ENCODE results near the gene BSCL2. TPM values are rescaled to one million over a fixed set of nuclear protein-coding genes. Genes with fewer than 3 reads are reported as not detected.

Gene BSCL2
- total RNA-seq, 1 experiment from 2014 or later = 77.4 TPM

- H3K79me1 ChIP-seq (ENCODE audit: insufficient read depth, low read depth, low read length, poor library complexity, severe bottlenecking) = no peaks in the 10 kb centered on the region
- H3K4ac ChIP-seq (ENCODE audit: low read depth, low read length) = no peak overlapping the region
- no peaks in the 10 kb centered on the region for H3K79me2 ChIP-seq (ENCODE audit: insufficient read depth, low read length)
- H4K5ac ChIP-seq (ENCODE audit: insufficient read length, low read depth, low read length) = no peak overlapping the region
- H2BK5ac ChIP-seq (ENCODE audit: insufficient read length, low read length) = no peak overlapping the region
- H2BK12ac ChIP-seq (ENCODE audit: insufficient read length, low read depth, low read length) = no peak overlapping the region
- no peaks in the 10 kb centered on the region for H3K9me3 ChIP-seq (ENCODE audit: control insufficient read depth, low read depth, low read length)
- H3T11ph ChIP-seq (ENCODE audit: low read length) = no peak overlapping the region
- Mint-ChIP-seq H3K9me3 (no peaks in the 10 kb centered on the region), H3K27me3 (ENCODE audit: low read depth) (no peaks in the 10 kb centered on the region), H3K36me3 (ENCODE audit: insufficient read depth in 1 of 3, low read depth in 3 of 3) (peaks cover 18 to 52% (median 40%) of the 10 kb centered on the region in 3 experiments; a peak in 6 of 7 replicates), H3K4me3 (no peak overlapping the region), H3K4me1 (no peaks in the 10 kb centered on the region), H3K27ac (no peak overlapping the region)
- no peak overlapping the region for H2BK20ac ChIP-seq (ENCODE audit: low read depth, low read length, poor library complexity, severe bottlenecking)
- no peak overlapping the region for H2BK120ac ChIP-seq (ENCODE audit: low read depth, low read length, poor library complexity, severe bottlenecking)
- no peak overlapping the region for H3K9ac ChIP-seq (ENCODE audit: extremely low read depth, insufficient read length, low read length)
- no peak overlapping the region for H3K4me2 ChIP-seq (ENCODE audit: insufficient read depth, insufficient read length, low read length)
- no peaks in the 10 kb centered on the region for H3K23me2 ChIP-seq (ENCODE audit: insufficient read length, low read depth, low read length, poor library complexity, severe bottlenecking)
- H4K8ac ChIP-seq (replicated peaks; ENCODE audit: insufficient read length, low read depth, low read length) = no peak overlapping the region
- H4K20me1 ChIP-seq (ENCODE audit: control insufficient read depth, insufficient read depth, insufficient read length) = no peaks in the 10 kb centered on the region
- H3K27me3 ChIP-seq (ENCODE audit: insufficient read depth, low read length) = no peaks in the 10 kb centered on the region
- H3K14ac ChIP-seq (ENCODE audit: insufficient read depth, low read length) = no peak overlapping the region
- H3K23ac ChIP-seq (ENCODE audit: insufficient read length, low read depth, low read length) = no peak overlapping the region
- no peak overlapping the region for H2AFZ ChIP-seq (ENCODE audit: low read length)
- no peak for TF ChIP-seq CTCF (conservative IDR thresholded peaks at IDR 0.05)
- H3K27ac ChIP-seq (ENCODE audit: insufficient read length, low read depth, low read length) = no peak overlapping the region
- no peak overlapping the region for H3K18ac ChIP-seq (ENCODE audit: insufficient read length, low read depth, low read length)
- H2BK15ac ChIP-seq (ENCODE audit: low read depth, low read length) = no peak overlapping the region
- no peaks in the 10 kb centered on the region for H3K4me1 ChIP-seq (ENCODE audit: insufficient read depth, low read length)
- H4K91ac ChIP-seq (ENCODE audit: insufficient read length, low read depth, low read length) = no peak overlapping the region
- H2AK5ac ChIP-seq (ENCODE audit: insufficient read length, low read length) = no peak overlapping the region
- no peak for DNase-seq
- no peak overlapping the region for H3K56ac ChIP-seq (ENCODE audit: insufficient read length, low read depth, low read length)
These were observed 30.0 kb upstream of the BSCL2 start for GRCh38 chr11:62737196-62737595.
